AG04450 (cell line): ENCODE measurements around the gene TRPM1. TPM values are rescaled to one million over a fixed set of nuclear protein-coding genes. Genes with fewer than 3 reads are reported as not detected.

Experiments
- CTCF ChIA-PET: fragments of 300-600, 350-600 bp; formaldehyde crosslinking; extraction: SDS; loops from one replicate; lab custom pipeline; 2022; ENCODE audit warnings: antibody characterized with exemption, inconsistent platforms; lab: Charles Lee
- POLR2A ChIA-PET: fragments of 350-600 bp; formaldehyde crosslinking; extraction: SDS; loops from one replicate; lab custom pipeline; 2021; ENCODE audit warnings: antibody characterized with exemption, inconsistent platforms; lab: Yijun Ruan, JAX
- DNase-seq: peaks from one replicate; pipeline ENCODE4 v3.0.0-alpha.2; 2011; ENCODE audit warnings: low read depth, low spot score
- H3K27ac ChIP-seq: one replicate; pipeline ENCODE4 v1.5.1; 2012; ENCODE audit warnings: low read depth, low read length, control low read depth
- H3K27me3 ChIP-seq: one replicate; pipeline ENCODE4 v1.6.0; 2012; ENCODE audit warnings: low read length; ENCODE audit not compliant: control insufficient read depth, insufficient read depth
- H3K4me3 ChIP-seq: 2 replicates; pipeline ENCODE4 v1.5.1; 2011; ENCODE audit warnings: mild to moderate bottlenecking, low read depth, low read length, control low read depth
- H3K9me3 ChIP-seq: 2 replicates; pipeline ENCODE4 v1.5.1; 2012; ENCODE audit warnings: low read length; ENCODE audit not compliant: control insufficient read depth, insufficient read depth
- CTCF ChIP-seq: IDR thresholded peaks from 2 replicates; pipeline ENCODE4 v1.5.1; 2011; ENCODE audit warnings: low read depth, low read length, control low read depth, inconsistent platforms
- polyA plus RNA-seq: library from polyadenylated mRNA; depleted of rRNA; stranded (reverse); fragments of >200 nt; gene quantifications from 2 replicates; pipeline ENCODE4 v1.2.3, GENCODE V29; 2011

TRPM1 gene
- polyA plus RNA-seq, 1 experiment = not detected

- DNase-seq = no peak
- ChIA-PET POLR2A (no interaction called here), CTCF (interaction anchor here (0.6 kb wide), 1 partner anchor 70 kb away, joined by 6 read pairs; no protein-coding TSS in a partner anchor)
Measured at GRCh38 chr15:31136607-31137328, 35.2 kb upstream of the TRPM1 start.

GRCh38 chr15:31136016-31136415, 34.5 kb upstream of the TRPM1 start:
- DNase-seq = no peak
- Histone ChIP-seq H3K27ac (no peak overlapping the region), H3K4me3 (no peak overlapping the region), H3K27me3 (peaks cover 6% of the 10 kb centered on the region), H3K9me3 (peaks cover 4% of the 10 kb centered on the region; the same call in 1 of the 2 replicates)
- ChIA-PET CTCF (no interaction called here), POLR2A (no interaction called here)
- TF ChIP-seq CTCF = no peak

More at GRCh38 chr15:31136607-31137328, 35.2 kb upstream of the TRPM1 start:
- Histone ChIP-seq H3K27me3 (peaks cover 7% of the 10 kb centered on the region), H3K4me3 (no peak overlapping the region), H3K27ac (no peak overlapping the region), H3K9me3 (peaks cover 4% of the 10 kb centered on the region; the same call in 1 of the 2 replicates)
- TF ChIP-seq CTCF = no peak

- H3K9me3 ChIP-seq = peaks cover 4% of the 10 kb centered on the region; the same call in 1 of the 2 replicates
- POLR2A ChIA-PET = no interaction called here
- H3K27me3 ChIP-seq = peaks cover 6% of the 10 kb centered on the region
- no peak overlapping the region for H3K4me3 ChIP-seq
- no peak overlapping the region for H3K27ac ChIP-seq
- CTCF ChIA-PET = no interaction called here
- DNase-seq = no peak
- no peak for TF ChIP-seq CTCF
Measured at GRCh38 chr15:31135523-31135922, 34.0 kb upstream of the TRPM1 start.

- DNase-seq = no peak
- H3K27me3 ChIP-seq = peaks cover 6% of the 10 kb centered on the region
- no peak overlapping the region for H3K4me3 ChIP-seq
- no peak for TF ChIP-seq CTCF
- H3K9me3 ChIP-seq = peaks cover 4% of the 10 kb centered on the region; the same call in 1 of the 2 replicates
- CTCF ChIA-PET = no interaction called here
- H3K27ac ChIP-seq = no peak overlapping the region
- POLR2A ChIA-PET = no interaction called here
Measured at GRCh38 chr15:31133890-31134289, 32.4 kb upstream of the TRPM1 start.

- no peak for DNase-seq
- ChIA-PET CTCF (interaction anchor here (0.8 to 1.5 kb wide), 4 partner anchors 330 to 466 kb away, joined by 3 to 9 read pairs (median 3); no protein-coding TSS in a partner anchor), POLR2A (no interaction called here)
- H3K27me3 ChIP-seq = peaks cover 5% of the 10 kb centered on the region
- no peak overlapping the region for H3K4me3 ChIP-seq
- no peak overlapping the region for H3K27ac ChIP-seq
- TF ChIP-seq CTCF = no peak
- H3K9me3 ChIP-seq = peaks cover 4% of the 10 kb centered on the region; the same call in 1 of the 2 replicates
Measured at GRCh38 chr15:31131853-31132375, 30.4 kb upstream of the TRPM1 start.
